ENCODE measurements around the gene UNC45A. TPM values are rescaled to one million over a fixed set of nuclear protein-coding genes. Genes with fewer than 3 reads are reported as not detected.

The UNC45A gene, protein sequence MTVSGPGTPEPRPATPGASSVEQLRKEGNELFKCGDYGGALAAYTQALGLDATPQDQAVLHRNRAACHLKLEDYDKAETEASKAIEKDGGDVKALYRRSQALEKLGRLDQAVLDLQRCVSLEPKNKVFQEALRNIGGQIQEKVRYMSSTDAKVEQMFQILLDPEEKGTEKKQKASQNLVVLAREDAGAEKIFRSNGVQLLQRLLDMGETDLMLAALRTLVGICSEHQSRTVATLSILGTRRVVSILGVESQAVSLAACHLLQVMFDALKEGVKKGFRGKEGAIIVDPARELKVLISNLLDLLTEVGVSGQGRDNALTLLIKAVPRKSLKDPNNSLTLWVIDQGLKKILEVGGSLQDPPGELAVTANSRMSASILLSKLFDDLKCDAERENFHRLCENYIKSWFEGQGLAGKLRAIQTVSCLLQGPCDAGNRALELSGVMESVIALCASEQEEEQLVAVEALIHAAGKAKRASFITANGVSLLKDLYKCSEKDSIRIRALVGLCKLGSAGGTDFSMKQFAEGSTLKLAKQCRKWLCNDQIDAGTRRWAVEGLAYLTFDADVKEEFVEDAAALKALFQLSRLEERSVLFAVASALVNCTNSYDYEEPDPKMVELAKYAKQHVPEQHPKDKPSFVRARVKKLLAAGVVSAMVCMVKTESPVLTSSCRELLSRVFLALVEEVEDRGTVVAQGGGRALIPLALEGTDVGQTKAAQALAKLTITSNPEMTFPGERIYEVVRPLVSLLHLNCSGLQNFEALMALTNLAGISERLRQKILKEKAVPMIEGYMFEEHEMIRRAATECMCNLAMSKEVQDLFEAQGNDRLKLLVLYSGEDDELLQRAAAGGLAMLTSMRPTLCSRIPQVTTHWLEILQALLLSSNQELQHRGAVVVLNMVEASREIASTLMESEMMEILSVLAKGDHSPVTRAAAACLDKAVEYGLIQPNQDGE
- total RNA-seq: 106 and 115 TPM in 2 replicates

GRCh38 chr15:90934949-90935751 lies at the start of gene UNC45A:
TSS of gene UNC45A (plus strand) at chr15:90935285. CDS start at chr15:90935325, 40 bp downstream.

GRCh38 chr15:90902840-90903732 lies 32.0 kb upstream of the UNC45A start, which contains the start of gene MAN2A2:
TSS of gene MAN2A2 (plus strand) at chr15:90903302. CDS start at chr15:90904208, 906 bp downstream.

GRCh38 chr15:90931828-90932659 lies 3.0 kb upstream of the UNC45A start, which contains the start of gene HDDC3:
TSS of gene HDDC3 (minus strand) at chr15:90932549. CDS start at chr15:90932540, 9 bp downstream.

DNA sequence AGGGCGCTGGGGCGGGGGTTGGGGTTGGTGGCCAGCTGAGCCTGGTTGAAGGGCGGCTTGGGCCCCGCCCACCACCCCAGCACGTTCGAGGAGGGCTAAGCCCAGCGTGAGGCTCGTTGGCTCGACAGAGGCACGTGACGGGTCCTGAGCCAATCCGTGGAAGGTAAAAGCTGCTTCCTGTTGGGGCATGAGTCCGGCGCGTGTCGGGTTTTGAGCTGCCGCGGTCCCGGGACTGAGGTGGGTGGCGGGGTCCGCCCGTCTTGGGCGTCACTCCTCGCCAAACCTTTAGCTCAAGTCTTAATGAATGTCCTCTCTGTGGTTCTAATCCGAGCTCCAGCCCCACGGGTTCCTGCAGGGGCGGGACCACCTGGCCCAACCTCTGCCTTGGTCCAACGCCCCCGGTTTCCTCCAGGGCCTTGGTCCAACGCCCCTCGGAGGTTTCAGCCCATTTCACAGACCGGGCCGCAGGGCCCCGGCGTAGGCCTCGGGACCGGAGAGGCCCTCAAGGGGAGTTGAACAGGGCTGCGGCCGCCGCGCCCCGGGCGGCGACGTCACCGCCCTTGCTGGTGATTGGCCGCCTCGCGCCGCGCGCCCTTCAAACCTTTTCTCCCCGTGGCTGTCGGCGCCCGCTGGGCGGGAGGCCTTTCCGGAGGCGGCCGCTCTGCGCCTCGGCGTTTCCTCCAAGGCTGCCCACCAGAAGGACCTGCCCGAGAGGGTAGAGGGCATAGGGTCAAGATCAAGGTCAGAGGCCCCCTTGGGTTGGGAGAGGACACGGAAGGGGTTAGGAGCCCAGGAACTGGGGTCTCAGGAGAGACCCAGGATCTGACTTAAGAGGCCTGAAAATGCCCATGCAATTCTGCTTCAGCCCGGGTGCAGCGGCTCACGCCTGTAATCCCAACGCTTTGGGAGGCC lies 19.9 kb downstream of the UNC45A start, which contains the start of gene RCCD1:
Gene RCCD1, plus strand, starts transcription at position 173 of the 912 bp plus-strand sequence. CDS start 1,851 bp downstream, outside the sequence.

GRCh38 chr15:90994417-90995311 lies 59.6 kb downstream of the UNC45A start, which contains the start of gene PRC1:
TSS of gene PRC1 (minus strand) at chr15:90994535. CDS start at chr15:90994417, 118 bp downstream.

Other genes with a start within 250 kb of the UNC45A start
- 1.7 and 9.7 TPM in 2 replicates for gene BLM, start 217.9 kb upstream of the UNC45A start, total RNA-seq
- 38.5 and 44.5 TPM in 2 replicates for gene FURIN, start 66.7 kb upstream of the UNC45A start, total RNA-seq
- 33.5 and 38.1 TPM in 2 replicates for gene FES, start 50.8 kb upstream of the UNC45A start, total RNA-seq
- 13.6 and 15.5 TPM in 2 replicates for gene MAN2A2, start 32.0 kb upstream of the UNC45A start, total RNA-seq
- gene HDDC3, start 2.7 kb upstream of the UNC45A start, total RNA-seq: 18.2 and 20.5 TPM in 2 replicates
- 18.3 and 19.1 TPM in 2 replicates for gene RCCD1, start 19.6 kb downstream of the UNC45A start, total RNA-seq
- 106 and 489 TPM in 2 replicates for gene PRC1, start 59.2 kb downstream of the UNC45A start, total RNA-seq
- gene VPS33B, start 87.3 kb downstream of the UNC45A start, total RNA-seq: 13.5 and 14.6 TPM in 2 replicates
- gene SV2B, start 165.0 kb downstream of the UNC45A start, total RNA-seq: under 0.01 and 0.12 TPM in 2 replicates

All from uterine smooth muscle cell (primary cell).